Panc1 (cell line): ENCODE measurements around the gene MPRIP. TPM values are rescaled to one million over a fixed set of nuclear protein-coding genes. Genes with fewer than 3 reads are reported as not detected.

Source experiments
- ATAC-seq: fragments of 200-7000 bp; cut with Tn5 transposase; 2 replicates; pipeline ENCODE4 v1.9.1; 2020; ENCODE audit warnings: mild to moderate bottlenecking, moderate library complexity
- BruUV-seq: library from RNA; stranded (reverse); fragments of 400-500 nt; replicated peaks from 2 replicates; lab custom pipeline; 2021; lab: Mats Ljungman, UMichigan
- CTCF ChIA-PET: fragments of 300-600 bp; sonication (Branson Sonifier 250); formaldehyde crosslinking; loops from one replicate; lab custom pipeline; 2022; ENCODE audit warnings: antibody characterized with exemption; lab: Charles Lee
- POLR2A ChIA-PET: fragments of 300-600 bp; sonication (Branson Sonifier 250); formaldehyde crosslinking; loops from one replicate; lab custom pipeline; 2022; ENCODE audit warnings: antibody characterized with exemption; lab: Charles Lee
- DNase-seq: peaks from one replicate; pipeline ENCODE4 v3.0.0-alpha.2; 2010; ENCODE audit warnings: low read depth, low spot score
- H3K27ac ChIP-seq: 2 replicates; pipeline ENCODE4 v1.5.1; 2011; ENCODE audit warnings: mild to moderate bottlenecking, low read length, inconsistent platforms
- H3K27me3 ChIP-seq: fragments of 200-500 bp; sonication (Bioruptor generic); 2 replicates; pipeline ENCODE4 v1.6.0; 2014; ENCODE audit warnings: low read length, inconsistent platforms; ENCODE audit not compliant: control insufficient read depth, insufficient read depth
- H3K36me3 ChIP-seq: fragments of 200-500 bp; sonication (Bioruptor generic); 2 replicates; pipeline ENCODE4 v1.5.1; 2014; ENCODE audit warnings: inconsistent platforms, mild to moderate bottlenecking, low read length, moderate library complexity; ENCODE audit not compliant: control insufficient read depth, insufficient read depth
- H3K4me1 ChIP-seq: 2 replicates; pipeline ENCODE4 v1.5.1; 2011; ENCODE audit warnings: inconsistent platforms, mild to moderate bottlenecking, low read length, moderate library complexity; ENCODE audit not compliant: control insufficient read depth, insufficient read depth
- H3K4me3 ChIP-seq, 2 experiments: 2 replicates each; pipeline ENCODE4 v1.5.1; 2011 to 2012; ENCODE audit warnings: low read depth in 2 of 2, low read length in 2 of 2, mild to moderate bottlenecking in 2 of 2, inconsistent platforms in 1 of 2, moderate library complexity in 1 of 2
- H3K9me3 ChIP-seq: fragments of 200-500 bp; sonication (Bioruptor generic); 2 replicates; pipeline ENCODE4 v1.5.1; 2014; ENCODE audit warnings: low read depth, mild to moderate bottlenecking, inconsistent platforms, low read length, moderate library complexity; ENCODE audit not compliant: control insufficient read depth, insufficient read depth
- POLR2AphosphoS5 ChIP-seq: IDR thresholded peaks from 2 replicates; pipeline ENCODE4 v1.6.1; 2012; ENCODE audit warnings: mild to moderate bottlenecking, low read depth, low read length, moderate library complexity
- SIN3A ChIP-seq: IDR thresholded peaks from 2 replicates; pipeline ENCODE4 v1.6.1; 2012; ENCODE audit warnings: low read depth, mild to moderate bottlenecking, low read length, moderate library complexity, borderline replicate concordance; ENCODE audit not compliant: insufficient read depth
- TCF7L2 ChIP-seq: IDR thresholded peaks from 2 replicates; pipeline ENCODE4 v1.6.1; 2011; ENCODE audit warnings: mild to moderate bottlenecking, low read depth, low read length, inconsistent platforms
- in situ Hi-C: cut with HindIII; loops from 2 replicates; pipeline ENCODE4 v1.10.0; 2016; ENCODE audit warnings: low sequenced_read_pairs, low pct_unique_long_range_greater_than_20kb
- intact Hi-C: fragments of 100-400 bp; cut with micrococcal nuclease; formaldehyde crosslinking; loops from one replicate; pipeline ENCODE4 v1.10.0; 2022; ENCODE audit not compliant: unreplicated experiment
- total RNA-seq: library from RNA; stranded (reverse); gene quantifications from one replicate; pipeline ENCODE4 v1.2.1, GENCODE V29; 2021; ENCODE audit not compliant: unreplicated experiment
- TF ChIP-seq, protein P1 (sequence below): fragments of 450-650 bp; IDR thresholded peaks from 2 replicates; pipeline ENCODE4 v1.5.1; 2017; ENCODE audit warnings: mild to moderate bottlenecking
- TF ChIP-seq, protein P2 (sequence below), 2 experiments: IDR thresholded peaks; 2 replicates each; pipeline ENCODE4 v1.6.1; 2011 to 2012; ENCODE audit warnings: low read depth in 2 of 2, control low read depth in 1 of 2, low read length in 1 of 2, mild to moderate bottlenecking in 1 of 2, moderate library complexity in 1 of 2; ENCODE audit not compliant: insufficient read depth in 1 of 2

The MPRIP gene
- total RNA-seq, 1 experiment from 2014 or later: 155 TPM

DNA sequence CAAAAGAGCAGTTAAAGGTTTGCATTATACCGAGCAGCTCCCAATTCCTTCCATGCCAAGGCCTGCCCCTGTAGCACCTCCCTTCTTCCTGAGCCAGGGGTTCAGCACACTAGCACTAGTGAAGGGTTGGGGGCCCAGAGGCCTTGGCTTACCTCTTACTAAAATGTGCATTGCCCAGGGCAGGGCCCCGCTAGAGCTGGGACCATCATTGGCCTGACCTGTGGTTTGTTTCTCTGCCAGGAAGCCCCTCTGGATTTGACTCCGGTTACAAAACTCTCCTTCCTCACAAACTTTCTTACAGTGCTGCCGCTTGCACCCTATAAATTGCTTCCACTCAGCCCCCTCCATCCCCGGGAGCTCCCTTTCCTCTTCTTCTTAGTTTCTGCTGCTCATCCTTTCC is 33.8 kb downstream of the MPRIP start:
- in situ Hi-C loops (no loop called here), intact Hi-C loops (no loop called here)
- no peaks in the 10 kb centered on the region for H3K27me3 ChIP-seq
- CTCF ChIA-PET: no interaction called here
- POLR2A ChIA-PET: no interaction called here
- DNase-seq (no peak), ATAC-seq (no peak)
- H3K4me3 ChIP-seq: no peak overlapping the region
- no peaks in the 10 kb centered on the region; the same call in 1 of the 2 replicates for H3K36me3 ChIP-seq
- H3K4me1 ChIP-seq: peaks cover 6% of the 10 kb centered on the region
- no peak overlapping the region for H3K27ac ChIP-seq
- TF ChIP-seq TCF7L2: no peak
- TF ChIP-seq, protein P1, sequence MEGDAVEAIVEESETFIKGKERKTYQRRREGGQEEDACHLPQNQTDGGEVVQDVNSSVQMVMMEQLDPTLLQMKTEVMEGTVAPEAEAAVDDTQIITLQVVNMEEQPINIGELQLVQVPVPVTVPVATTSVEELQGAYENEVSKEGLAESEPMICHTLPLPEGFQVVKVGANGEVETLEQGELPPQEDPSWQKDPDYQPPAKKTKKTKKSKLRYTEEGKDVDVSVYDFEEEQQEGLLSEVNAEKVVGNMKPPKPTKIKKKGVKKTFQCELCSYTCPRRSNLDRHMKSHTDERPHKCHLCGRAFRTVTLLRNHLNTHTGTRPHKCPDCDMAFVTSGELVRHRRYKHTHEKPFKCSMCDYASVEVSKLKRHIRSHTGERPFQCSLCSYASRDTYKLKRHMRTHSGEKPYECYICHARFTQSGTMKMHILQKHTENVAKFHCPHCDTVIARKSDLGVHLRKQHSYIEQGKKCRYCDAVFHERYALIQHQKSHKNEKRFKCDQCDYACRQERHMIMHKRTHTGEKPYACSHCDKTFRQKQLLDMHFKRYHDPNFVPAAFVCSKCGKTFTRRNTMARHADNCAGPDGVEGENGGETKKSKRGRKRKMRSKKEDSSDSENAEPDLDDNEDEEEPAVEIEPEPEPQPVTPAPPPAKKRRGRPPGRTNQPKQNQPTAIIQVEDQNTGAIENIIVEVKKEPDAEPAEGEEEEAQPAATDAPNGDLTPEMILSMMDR: no peak
- no peak for TF ChIP-seq POLR2AphosphoS5
- no peak for TF ChIP-seq SIN3A
- no peaks in the 10 kb centered on the region for H3K9me3 ChIP-seq
- no TSS peak for BruUV-seq

DNA sequence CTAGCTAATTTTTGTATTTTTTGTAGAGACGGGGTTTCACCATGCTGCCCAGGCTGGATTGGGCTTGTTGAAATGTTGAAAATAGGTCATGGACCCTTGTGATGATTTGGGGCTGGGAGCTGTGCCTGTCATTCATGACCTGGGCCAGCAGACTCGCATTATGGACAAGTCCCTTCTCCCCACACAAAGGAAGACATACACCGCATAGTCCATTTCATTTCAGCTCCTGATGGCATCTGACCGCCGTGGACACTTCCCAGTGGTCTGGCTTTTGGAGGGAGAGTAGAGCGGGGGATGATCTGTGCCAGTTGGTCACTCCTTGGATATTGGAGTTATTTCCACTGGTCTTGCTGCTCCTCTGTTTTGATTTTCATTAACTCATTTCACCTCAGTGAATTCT is 34.8 kb downstream of the MPRIP start:
- Histone ChIP-seq H3K4me1 (no peaks in the 10 kb centered on the region; the same call in 1 of the 2 replicates), H3K27me3 (no peaks in the 10 kb centered on the region), H3K27ac (no peak overlapping the region), H3K36me3 (no peaks in the 10 kb centered on the region; the same call in 1 of the 2 replicates), H3K4me3 (no peak overlapping the region), H3K9me3 (no peaks in the 10 kb centered on the region)
- TF ChIP-seq, protein P2, sequence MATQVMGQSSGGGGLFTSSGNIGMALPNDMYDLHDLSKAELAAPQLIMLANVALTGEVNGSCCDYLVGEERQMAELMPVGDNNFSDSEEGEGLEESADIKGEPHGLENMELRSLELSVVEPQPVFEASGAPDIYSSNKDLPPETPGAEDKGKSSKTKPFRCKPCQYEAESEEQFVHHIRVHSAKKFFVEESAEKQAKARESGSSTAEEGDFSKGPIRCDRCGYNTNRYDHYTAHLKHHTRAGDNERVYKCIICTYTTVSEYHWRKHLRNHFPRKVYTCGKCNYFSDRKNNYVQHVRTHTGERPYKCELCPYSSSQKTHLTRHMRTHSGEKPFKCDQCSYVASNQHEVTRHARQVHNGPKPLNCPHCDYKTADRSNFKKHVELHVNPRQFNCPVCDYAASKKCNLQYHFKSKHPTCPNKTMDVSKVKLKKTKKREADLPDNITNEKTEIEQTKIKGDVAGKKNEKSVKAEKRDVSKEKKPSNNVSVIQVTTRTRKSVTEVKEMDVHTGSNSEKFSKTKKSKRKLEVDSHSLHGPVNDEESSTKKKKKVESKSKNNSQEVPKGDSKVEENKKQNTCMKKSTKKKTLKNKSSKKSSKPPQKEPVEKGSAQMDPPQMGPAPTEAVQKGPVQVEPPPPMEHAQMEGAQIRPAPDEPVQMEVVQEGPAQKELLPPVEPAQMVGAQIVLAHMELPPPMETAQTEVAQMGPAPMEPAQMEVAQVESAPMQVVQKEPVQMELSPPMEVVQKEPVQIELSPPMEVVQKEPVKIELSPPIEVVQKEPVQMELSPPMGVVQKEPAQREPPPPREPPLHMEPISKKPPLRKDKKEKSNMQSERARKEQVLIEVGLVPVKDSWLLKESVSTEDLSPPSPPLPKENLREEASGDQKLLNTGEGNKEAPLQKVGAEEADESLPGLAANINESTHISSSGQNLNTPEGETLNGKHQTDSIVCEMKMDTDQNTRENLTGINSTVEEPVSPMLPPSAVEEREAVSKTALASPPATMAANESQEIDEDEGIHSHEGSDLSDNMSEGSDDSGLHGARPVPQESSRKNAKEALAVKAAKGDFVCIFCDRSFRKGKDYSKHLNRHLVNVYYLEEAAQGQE (IDR thresholded peaks at IDR 0.05; ENCODE audit: insufficient read depth in 1 of 2, low read depth in 2 of 2, low read length in 1 of 2): no peak
- no peak for TF ChIP-seq POLR2AphosphoS5
- TF ChIP-seq TCF7L2: no peak
- TF ChIP-seq SIN3A: no peak
- TF ChIP-seq, protein P1: no peak
- DNase-seq (no peak), ATAC-seq (no peak)
- in situ Hi-C loops: no loop called here
- ChIA-PET CTCF (no interaction called here), POLR2A (no interaction called here)
- no TSS peak for BruUV-seq
- intact Hi-C loops: no loop called here
